HEK293 (cell line): ENCODE results near the gene PAQR5.

Experiments used
- CTCF ChIA-PET: fragments of 350-600 bp; formaldehyde crosslinking; extraction: SDS; loops from one replicate; lab custom pipeline; 2021; ENCODE audit warnings: antibody characterized with exemption; lab: Yijun Ruan, JAX
- POLR2A ChIA-PET: fragments of 300-600 bp; formaldehyde crosslinking; extraction: SDS; loops from one replicate; lab custom pipeline; 2020; ENCODE audit warnings: antibody characterized with exemption, inconsistent platforms; lab: Yijun Ruan, JAX
- H3K27ac ChIP-seq: fragments of 200-500 bp; sonication (Bioruptor generic); 2 replicates; pipeline ENCODE4 v1.5.1; 2014; ENCODE audit warnings: low read depth, low read length, control low read depth, inconsistent platforms; ENCODE audit errors: extremely low read depth
- H3K36me3 ChIP-seq, 2 experiments: fragments of 200-500 bp in 1 of 2; sonication (Bioruptor generic) in 1 of 2; 1 replicate in 1 of 2; 2 replicates in 1 of 2; pipeline ENCODE4 v1.5.1; 2014 to 2017; ENCODE audit warnings: inconsistent platforms in 2 of 2, low read length in 2 of 2; ENCODE audit not compliant: control insufficient read depth in 2 of 2, insufficient read depth in 1 of 2
- H3K4me1 ChIP-seq: fragments of 200-500 bp; sonication (Bioruptor generic); 2 replicates; pipeline ENCODE4 v1.5.1; 2014; ENCODE audit warnings: mild to moderate bottlenecking, low read length, inconsistent platforms; ENCODE audit not compliant: control insufficient read depth, insufficient read depth
- H3K4me3 ChIP-seq: 2 replicates; pipeline ENCODE4 v1.5.1; 2011; ENCODE audit warnings: low read depth, mild to moderate bottlenecking, control low read depth, low read length, moderate library complexity
- H3K9me3 ChIP-seq: fragments of 200-500 bp; sonication (Bioruptor generic); 2 replicates; pipeline ENCODE4 v1.5.1; 2014; ENCODE audit warnings: low read depth, low read length, inconsistent platforms; ENCODE audit not compliant: control insufficient read depth, insufficient read depth
- ZNF132 ChIP-seq: fragments of 450-650 bp; formaldehyde crosslinking; IDR thresholded peaks from 2 replicates; pipeline ENCODE4 v1.5.1; 2017; ENCODE audit warnings: missing biosample characterization, missing genetic modification characterization, borderline replicate concordance
- ZNF248 ChIP-seq: fragments of 450-650 bp; formaldehyde crosslinking; IDR thresholded peaks from 2 replicates; pipeline ENCODE4 v1.5.1; 2017; ENCODE audit warnings: missing biosample characterization, missing genetic modification characterization
- ZNF280C ChIP-seq: fragments of 450-650 bp; formaldehyde crosslinking; IDR thresholded peaks from 2 replicates; pipeline ENCODE4 v1.5.1; 2016; ENCODE audit warnings: missing biosample characterization, missing genetic modification characterization
- ZNF549 ChIP-seq: fragments of 450-650 bp; IDR thresholded peaks from 2 replicates; pipeline ENCODE4 v1.5.1; 2018; ENCODE audit warnings: missing biosample characterization, missing genetic modification characterization, mild to moderate bottlenecking, inconsistent platforms, moderate library complexity
- ZNF585B ChIP-seq: fragments of 450-650 bp; formaldehyde crosslinking; IDR thresholded peaks from 2 replicates; pipeline ENCODE4 v1.5.1; 2016; ENCODE audit warnings: missing biosample characterization, missing genetic modification characterization
- ZNF600 ChIP-seq: fragments of 450-650 bp; formaldehyde crosslinking; IDR thresholded peaks from 2 replicates; pipeline ENCODE4 v1.5.1; 2016; ENCODE audit warnings: missing biosample characterization, missing genetic modification characterization
- ZNF610 ChIP-seq: fragments of 450-650 bp; formaldehyde crosslinking; IDR thresholded peaks from 2 replicates; pipeline ENCODE4 v1.5.1; 2016; ENCODE audit warnings: missing biosample characterization, missing genetic modification characterization, borderline replicate concordance
- ZNF629 ChIP-seq: fragments of 450-650 bp; formaldehyde crosslinking; IDR thresholded peaks from 2 replicates; pipeline ENCODE4 v1.5.1; 2017; ENCODE audit warnings: missing biosample characterization, missing genetic modification characterization
- ZNF639 ChIP-seq: fragments of 450-650 bp; formaldehyde crosslinking; IDR thresholded peaks from 2 replicates; pipeline ENCODE4 v1.5.1; 2016; ENCODE audit warnings: missing biosample characterization, missing genetic modification characterization
- ZNF692 ChIP-seq: fragments of 450-650 bp; formaldehyde crosslinking; IDR thresholded peaks from 2 replicates; pipeline ENCODE4 v1.5.1; 2016; ENCODE audit warnings: missing biosample characterization, missing genetic modification characterization
- ZNF843 ChIP-seq: fragments of 450-650 bp; formaldehyde crosslinking; IDR thresholded peaks from 2 replicates; pipeline ENCODE4 v1.5.1; 2016; ENCODE audit warnings: missing biosample characterization, missing genetic modification characterization
- ZSCAN30 ChIP-seq: fragments of 450-650 bp; IDR thresholded peaks from 2 replicates; pipeline ENCODE4 v1.5.1; 2018; ENCODE audit warnings: missing biosample characterization, mild to moderate bottlenecking, missing genetic modification characterization, moderate library complexity
- TF ChIP-seq, protein P1 (sequence below): IDR thresholded peaks from 2 replicates; pipeline ENCODE4 v1.6.1; 2011; ENCODE audit warnings: mild to moderate bottlenecking, low read depth, low read length, borderline replicate concordance

Gene PAQR5

DNA sequence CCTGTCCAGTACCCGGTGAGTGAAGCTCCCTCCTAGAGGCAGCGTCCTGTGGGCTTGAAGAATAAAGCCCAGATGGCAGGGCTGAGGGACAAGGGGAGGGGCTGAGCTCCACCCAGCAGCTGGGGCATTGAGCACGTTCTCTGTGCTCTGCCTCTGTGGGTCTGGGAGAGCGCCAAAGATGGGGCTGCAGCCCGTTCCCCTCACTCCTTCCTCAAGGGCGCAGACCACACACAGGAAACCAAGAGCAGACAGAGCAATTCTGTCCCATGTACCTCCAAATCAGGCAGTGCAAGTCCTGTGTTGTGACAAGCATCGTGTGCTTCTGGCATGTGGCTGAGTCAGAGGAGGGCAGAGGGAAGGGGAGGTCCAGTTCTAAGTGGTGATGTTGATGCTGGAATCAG is 99.8 kb downstream of the PAQR5 start (continued):
- TF ChIP-seq ZNF132 (tag by site-specific recombination) (no peak), ZNF639 (tag by site-specific recombination) (no peak), ZNF549 (tag by site-specific recombination) (no peak), ZNF843 (tag by site-specific recombination) (no peak), ZSCAN30 (tag by site-specific recombination) (no peak), ZNF280C (tag by site-specific recombination) (no peak), ZNF585B (no peak), ZNF248 (tag by site-specific recombination) (no peak), ZNF629 (tag by site-specific recombination) (no peak)
- TF ChIP-seq, protein P1, sequence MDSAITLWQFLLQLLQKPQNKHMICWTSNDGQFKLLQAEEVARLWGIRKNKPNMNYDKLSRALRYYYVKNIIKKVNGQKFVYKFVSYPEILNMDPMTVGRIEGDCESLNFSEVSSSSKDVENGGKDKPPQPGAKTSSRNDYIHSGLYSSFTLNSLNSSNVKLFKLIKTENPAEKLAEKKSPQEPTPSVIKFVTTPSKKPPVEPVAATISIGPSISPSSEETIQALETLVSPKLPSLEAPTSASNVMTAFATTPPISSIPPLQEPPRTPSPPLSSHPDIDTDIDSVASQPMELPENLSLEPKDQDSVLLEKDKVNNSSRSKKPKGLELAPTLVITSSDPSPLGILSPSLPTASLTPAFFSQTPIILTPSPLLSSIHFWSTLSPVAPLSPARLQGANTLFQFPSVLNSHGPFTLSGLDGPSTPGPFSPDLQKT: no peak

- ChIA-PET CTCF (interaction anchor here (0.8 to 1.4 kb wide), 3 partner anchors 10 to 342 kb away, joined by 3 to 4 read pairs (median 4); no protein-coding TSS in a partner anchor), POLR2A (no interaction called here)
- H3K9me3 ChIP-seq: no peaks in the 10 kb centered on the region
- no peak overlapping the region for H3K27ac ChIP-seq
- no peaks in the 10 kb centered on the region for H3K4me1 ChIP-seq
- TF ChIP-seq ZNF600: no peak
- no peaks in the 10 kb centered on the region for H3K36me3 ChIP-seq
- no peak overlapping the region for H3K4me3 ChIP-seq
Measured at GRCh38 chr15:69400850-69401249, 102.1 kb downstream of the PAQR5 start.

- TF ChIP-seq ZNF639 (tag by site-specific recombination): no peak
- no peak for TF ChIP-seq ZNF692 (tag by site-specific recombination)
- no peak for TF ChIP-seq ZNF610 (tag by site-specific recombination)
- Histone ChIP-seq H3K9me3 (no peaks in the 10 kb centered on the region), H3K36me3 (no peaks in the 10 kb centered on the region), H3K4me1 (no peaks in the 10 kb centered on the region), H3K4me3 (no peak overlapping the region), H3K27ac (no peak overlapping the region)
- ChIA-PET CTCF (interaction anchor here (3.9 kb wide), 1 partner anchor 9 kb away, joined by 31 read pairs; no protein-coding TSS in a partner anchor), POLR2A (interaction anchor here (3.7 kb wide), 1 partner anchor 11 kb away, joined by 11 read pairs; the partner anchor contains the start of gene KIF23)
Measured at GRCh38 chr15:69402816-69403215, 104.1 kb downstream of the PAQR5 start.
